Stimulated activated CD4-positive, alpha-beta T cell treated with anti-CD3 and anti-CD28 coated beads, Interleukin-15, amount 100 ng/mL, for 1 hour (primary cell): ENCODE measurements around the gene KCNN3.

ENCODE experiments used
- DNase-seq, 2 donors: peaks; one replicate each; pipeline ENCODE4 v3.0.0-alpha.2; 2020; ENCODE audit warnings: low read depth in 1 of 2, low spot score in 1 of 2

The KCNN3 gene

DNA sequence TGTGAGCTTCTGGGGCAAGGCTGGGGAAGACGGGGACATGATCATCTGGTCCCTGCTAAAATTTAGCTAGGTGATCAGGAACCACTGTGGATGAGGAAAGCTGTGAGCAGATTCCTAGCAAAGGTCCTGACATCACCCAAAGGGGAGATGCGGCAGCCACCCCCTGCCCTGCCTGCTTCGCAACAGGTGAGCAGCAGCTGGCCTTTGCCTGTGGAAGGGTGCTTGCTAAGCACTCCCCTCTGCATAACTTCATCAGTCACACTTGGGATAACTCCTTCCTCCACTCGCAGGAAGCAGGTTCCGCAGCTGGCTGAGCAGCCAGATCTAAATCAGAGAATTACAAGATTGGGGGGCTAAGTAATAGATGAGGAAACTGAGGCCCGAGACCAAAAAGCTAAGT is 51.2 kb downstream of the KCNN3 start:
- DNase-seq, result no peak

DNA sequence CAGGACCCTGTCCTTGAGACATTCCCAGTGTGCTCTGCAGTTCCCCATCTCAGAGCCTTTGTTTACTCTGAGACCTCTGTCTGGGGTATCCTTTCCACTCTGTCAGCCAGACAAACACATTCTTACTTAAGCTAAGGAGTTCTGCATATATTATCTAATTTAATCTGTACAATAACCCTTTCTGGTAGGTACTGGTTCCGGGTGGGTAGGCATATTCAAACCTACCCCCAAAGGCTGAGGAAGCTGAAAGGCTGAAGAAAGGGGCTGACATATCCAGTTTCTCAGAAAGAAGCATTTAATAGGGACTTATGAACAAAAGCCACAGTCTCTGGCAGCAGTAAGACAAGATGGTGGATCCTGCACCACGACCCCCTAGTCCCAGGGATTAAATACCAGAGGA is 53.1 kb downstream of the KCNN3 start:
- DNase-seq, result no peak

GRCh38 chr1:154816369-154816768 is 53.7 kb downstream of the KCNN3 start:
- DNase-seq, result no peak

GRCh38 chr1:154813846-154814505 is 56.1 kb downstream of the KCNN3 start:
- DNase-seq, result no peak

DNA sequence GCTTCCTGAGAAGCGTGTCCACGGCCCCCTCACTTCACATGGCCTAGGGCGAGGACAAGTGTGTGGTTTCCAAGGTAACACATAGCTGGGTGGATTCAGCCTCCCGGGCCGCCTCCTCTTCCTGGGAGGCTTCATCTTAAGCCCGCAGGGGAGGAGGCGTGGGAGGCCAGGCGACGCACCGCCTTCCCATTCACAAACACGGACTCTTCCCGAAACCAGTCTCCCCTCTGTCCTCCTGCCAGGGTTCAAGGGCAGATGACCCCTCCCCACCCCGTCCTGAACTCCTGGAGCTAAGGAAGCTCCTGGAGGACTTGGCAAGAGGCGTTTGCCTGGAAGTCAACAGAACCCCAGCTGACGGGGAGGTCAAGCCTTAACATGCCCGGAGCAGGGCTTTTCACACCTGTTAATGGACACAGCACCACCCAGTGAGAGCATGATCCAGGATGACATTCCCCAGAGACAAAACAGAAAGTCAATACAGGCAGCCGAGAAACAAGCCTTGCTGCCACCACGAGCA is 56.7 kb downstream of the KCNN3 start:
- no peak for DNase-seq

DNA sequence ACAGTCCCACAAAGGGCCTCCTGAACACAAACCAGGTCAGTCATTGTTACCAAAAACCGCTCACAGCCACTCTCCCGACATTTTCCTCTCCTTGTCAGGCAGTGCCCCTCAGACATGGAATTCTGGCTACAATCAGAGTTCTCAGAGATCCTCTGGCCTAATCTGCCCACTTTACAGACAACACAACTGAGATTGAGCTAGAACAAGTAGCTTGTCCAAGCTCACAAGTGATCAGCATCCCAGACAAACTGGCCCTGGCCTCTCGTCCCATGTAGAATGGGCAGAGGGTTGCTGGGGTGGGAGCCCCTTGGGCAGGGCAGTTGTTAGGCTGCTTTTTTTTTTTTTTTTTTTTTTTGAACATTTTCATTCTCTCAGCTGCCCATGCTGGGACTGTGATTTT is 57.2 kb downstream of the KCNN3 start:
- no peak for DNase-seq

GRCh38 chr1:154810571-154810970 is 59.5 kb downstream of the KCNN3 start:
- no peak for DNase-seq

- DNase-seq, result no peak
Measured at GRCh38 chr1:154809436-154810413, 60.4 kb downstream of the KCNN3 start.

GRCh38 chr1:154808909-154809262 is 61.2 kb downstream of the KCNN3 start:
- DNase-seq, result no peak

- no peak for DNase-seq
Measured at GRCh38 chr1:154808261-154808908, 61.7 kb downstream of the KCNN3 start.

GRCh38 chr1:154807048-154807591 is 63.0 kb downstream of the KCNN3 start:
- DNase-seq, result no peak

GRCh38 chr1:154806333-154806732 is 63.7 kb downstream of the KCNN3 start:
- DNase-seq, result no peak

DNA sequence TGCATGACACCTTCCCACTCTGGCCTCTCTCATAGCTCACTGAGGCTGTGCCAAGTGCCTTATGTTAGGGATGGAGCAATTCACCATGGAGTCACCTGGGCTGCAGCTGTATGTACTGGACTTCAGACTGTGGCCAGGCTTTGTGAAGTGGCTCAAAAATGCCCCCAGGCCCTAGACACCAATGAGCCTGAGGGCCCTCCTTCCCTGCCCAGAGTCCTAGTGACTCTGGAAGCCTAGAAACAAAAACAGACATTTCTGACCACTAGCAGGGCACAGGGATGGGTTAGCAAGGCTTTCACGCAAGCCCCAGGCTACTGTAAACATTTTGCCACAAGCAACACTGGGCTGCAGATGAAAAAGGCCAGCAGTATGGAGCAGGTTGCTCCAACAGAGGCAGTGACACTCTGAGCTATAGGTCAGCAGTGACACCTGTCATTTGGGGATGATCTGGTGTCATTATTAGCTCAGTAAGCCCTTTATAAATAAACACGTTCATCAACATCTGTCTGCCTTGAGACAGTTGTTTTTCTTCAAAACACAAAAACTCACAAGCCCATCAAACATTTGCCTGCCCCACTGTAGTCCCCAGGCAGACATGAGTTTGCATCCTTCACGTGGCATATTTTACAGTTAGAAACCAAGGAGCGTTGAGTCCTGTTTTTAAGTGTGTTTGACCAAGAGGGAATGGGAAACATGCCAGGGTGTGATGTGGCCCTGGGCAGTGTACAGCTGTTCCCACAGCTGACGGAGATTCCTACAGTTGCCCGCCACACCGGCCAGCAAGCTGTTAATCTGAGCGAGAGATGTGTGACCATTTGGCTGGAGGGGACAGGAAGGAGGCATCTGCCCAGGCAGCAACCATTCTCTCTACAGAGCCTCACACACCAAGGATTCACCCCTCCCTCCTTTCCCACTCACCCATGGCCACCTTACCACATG is 66.8 kb downstream of the KCNN3 start:
- no peak for DNase-seq

DNA sequence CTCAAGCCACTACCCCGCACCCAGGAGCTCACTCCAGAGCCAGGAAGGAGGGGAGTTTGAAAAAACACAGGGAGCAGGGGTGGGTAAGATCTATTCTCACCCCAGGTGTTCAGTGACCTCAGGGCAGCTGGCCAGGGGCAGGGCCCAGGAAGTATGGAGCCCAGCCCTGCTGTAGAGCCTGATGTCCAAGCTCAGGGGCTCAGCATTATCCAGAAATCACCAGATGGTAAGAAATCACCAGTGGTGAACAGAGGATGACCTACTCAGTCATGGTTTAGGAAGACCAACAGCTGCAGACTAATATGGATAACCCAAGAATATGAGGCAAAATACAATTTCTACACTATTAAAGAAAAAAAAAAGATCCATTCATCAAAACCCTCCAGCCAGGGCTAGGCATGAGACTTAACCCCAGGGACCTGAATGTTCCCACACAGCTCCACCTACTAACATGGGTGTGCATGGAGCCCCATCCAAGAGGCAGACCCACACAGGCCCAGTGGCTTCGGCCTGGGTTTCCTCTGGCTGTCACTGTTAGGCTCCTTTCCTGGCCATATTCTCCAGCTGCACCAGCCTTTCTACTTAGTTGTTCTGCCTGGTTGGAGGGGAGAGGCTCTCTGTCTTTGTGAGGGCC is 67.6 kb downstream of the KCNN3 start:
- DNase-seq, result no peak

DNA sequence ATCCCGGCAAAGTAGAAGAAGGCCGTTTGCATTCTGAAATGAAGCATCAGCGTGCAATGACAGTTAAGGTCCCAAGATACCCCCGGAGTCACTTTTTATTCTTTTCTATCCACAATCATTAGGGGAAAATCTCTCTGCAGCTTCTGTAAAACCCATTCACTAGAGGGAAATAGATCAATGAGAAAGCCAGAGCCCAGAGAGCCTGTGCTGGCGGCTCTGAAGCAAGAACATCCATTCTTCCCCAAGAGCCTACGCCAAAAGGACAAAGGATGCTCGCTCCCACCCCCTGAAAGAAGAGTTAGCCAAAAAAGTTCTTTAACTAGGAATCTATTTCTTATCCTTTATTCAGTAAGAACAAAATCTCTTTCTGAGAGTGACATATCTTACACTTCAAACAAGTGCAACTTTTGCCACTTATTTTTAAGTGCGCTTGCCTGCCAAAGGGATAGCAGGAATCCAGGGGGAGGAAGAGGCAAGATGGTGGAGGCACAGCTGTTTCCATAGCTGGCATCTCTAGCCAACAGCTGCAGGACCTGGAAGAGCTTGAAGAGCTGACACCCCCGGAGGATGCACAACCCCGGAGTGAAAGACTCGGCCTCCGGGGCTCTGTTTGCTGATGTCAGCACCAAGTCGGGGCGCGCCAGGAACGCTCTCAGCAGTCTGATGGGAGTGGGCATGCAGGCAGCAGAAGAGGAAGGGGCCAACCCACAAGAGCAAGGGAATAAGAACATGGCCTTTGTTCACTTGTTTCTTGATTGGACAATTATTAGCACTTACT is 68.7 kb downstream of the KCNN3 start:
- DNase-seq, result no peak

- DNase-seq, result no peak
Measured at GRCh38 chr1:154799188-154799587, 70.9 kb downstream of the KCNN3 start.

DNA sequence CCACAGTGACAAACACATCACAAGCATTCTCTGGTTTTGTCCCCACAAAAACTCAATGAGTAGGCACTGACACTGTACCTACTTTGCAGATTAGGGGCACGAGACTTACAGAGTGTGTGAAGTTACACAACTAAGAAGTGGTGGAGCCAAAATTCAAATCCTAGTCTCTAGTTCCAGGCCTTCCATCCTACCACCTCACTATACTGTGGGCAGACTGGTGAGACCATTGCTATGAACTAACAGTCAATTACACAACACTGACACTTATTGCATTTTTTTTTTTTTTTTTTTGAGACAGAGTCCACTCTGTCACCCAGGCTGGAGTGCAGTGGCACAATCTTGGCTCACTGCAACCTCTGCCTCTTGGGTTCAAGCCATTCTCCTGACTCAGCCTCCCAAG is 71.4 kb downstream of the KCNN3 start:
- no peak for DNase-seq

- no peak for DNase-seq
Measured at GRCh38 chr1:154797175-154797574, 72.9 kb downstream of the KCNN3 start.

DNA sequence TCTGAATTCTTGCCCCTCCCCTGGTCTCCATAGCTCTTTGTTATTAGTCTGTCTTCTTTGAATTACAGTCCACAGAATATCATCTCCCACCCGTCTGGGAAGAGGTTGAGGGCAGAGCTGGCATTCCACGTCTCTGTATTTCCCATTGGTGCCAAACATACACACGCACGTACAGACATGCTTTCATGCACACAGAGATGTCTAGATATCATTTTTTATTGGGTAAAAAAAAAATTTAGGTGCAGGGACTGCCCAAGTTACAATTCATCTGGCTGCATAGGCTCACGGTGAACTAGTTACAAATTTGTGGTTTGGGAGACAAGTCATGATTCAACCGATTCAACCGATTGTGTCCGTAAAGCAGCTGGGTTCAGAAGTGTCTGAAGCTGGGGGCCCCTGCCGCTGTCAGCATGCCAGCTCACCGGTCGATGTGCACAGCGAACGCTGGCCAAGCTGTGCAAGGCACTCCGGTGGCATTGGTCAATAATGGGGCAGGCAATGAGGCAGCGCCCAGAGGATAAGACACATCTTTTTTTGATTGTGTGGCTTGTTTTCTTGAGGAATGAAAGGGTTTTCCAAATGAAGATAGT is 73.7 kb downstream of the KCNN3 start:
- no peak for DNase-seq
